Measurements from ENCODE around the gene TULP1. TPM values are rescaled to one million over a fixed set of nuclear protein-coding genes. Genes with fewer than 3 reads are reported as not detected.

The TULP1 gene
- total and polyA plus RNA-seq, 2 of the 4 experiments (the other 2 are of a cell fraction) = not detected

DNA sequence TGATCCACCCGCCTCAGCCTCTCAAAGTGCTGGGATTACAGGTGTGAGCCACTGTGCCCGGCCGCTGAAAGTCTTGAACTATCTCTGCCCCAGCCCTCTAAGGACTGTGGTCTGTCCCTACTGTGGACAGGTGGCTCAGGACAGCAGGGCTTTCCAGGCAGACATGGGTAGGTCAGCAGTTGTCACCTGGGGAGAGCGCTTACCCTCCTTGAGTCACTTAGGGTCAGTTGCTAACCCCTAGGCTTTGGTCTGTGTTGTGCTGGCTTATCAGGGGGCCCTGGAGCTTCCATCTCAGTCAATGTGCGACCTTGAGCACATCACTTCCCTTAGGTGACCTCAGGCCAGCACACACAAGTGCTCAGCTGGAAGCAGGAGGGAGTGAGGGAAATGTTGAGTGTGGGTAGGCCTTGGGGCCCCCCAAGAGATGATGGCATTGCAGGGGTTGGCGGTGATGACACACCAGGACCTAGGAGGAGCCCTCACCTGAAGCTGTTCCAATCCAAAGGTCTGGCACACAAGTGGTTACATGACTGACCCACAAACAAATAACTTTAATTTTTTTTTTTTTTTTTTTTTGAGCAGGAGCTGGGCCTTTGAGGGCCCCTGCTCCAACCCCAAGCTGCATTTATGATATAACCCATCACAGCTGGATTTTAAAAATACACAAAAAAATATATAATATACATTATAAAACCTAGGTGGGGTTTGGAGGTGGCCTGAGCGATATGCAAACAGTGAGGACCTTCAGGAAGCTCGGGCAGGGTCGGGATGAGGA lies 39.4 kb downstream of the TULP1 start (continued):
- TF ChIP-seq SMC3 (IDR thresholded peaks at IDR 0.05; ENCODE audit: low read depth, low read length) = no peak

DNA sequence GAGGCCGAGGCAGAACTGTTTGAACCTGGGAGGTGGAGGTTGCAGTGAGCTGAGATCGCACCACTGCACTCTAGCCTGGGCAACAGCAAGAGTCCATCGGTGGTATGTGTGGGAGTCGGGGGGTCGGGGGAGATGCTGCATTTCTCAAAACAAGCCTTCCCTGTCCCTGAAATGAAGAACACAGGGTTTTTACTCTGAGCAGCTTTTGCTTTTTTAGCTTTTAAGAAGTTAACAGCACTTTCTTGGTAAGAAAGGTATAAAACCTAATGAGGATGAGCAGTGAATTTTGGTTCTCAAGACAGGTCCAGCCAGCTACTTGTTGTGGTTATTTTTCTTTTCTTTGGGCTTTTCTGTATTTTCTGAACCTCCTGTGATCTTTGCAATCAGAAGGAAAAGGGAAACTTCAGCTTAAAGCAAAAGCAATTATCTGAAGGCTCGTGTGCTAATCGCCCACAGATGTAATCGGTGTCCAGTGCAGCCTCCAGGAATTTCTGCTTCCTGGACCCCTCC lies 40.8 kb downstream of the TULP1 start:
- ATAC-seq (ENCODE audit: low read depth) = no peak
- no peak overlapping the region for H2AK5ac ChIP-seq (ENCODE audit: low read depth, low read length)
- peak overlapping the region; percentile 32; the same call in 1 of the 2 replicates for H3K27ac ChIP-seq (ENCODE audit: insufficient read depth, low read length)
- POLR2A ChIA-PET (ENCODE audit: unreplicated experiment) = interaction anchor here (1.4 kb wide), 1 partner anchor 17 kb away, joined by 3 read pairs; no protein-coding TSS in a partner anchor
- peaks cover 57% of the 10 kb centered on the region for H3K36me3 ChIP-seq (ENCODE audit: control insufficient read depth, insufficient read depth, low read length)
- no peak overlapping the region for H3K56ac ChIP-seq (ENCODE audit: extremely low read depth, insufficient read depth, low read length)
- H3K4me2 ChIP-seq (ENCODE audit: low read depth, low read length) = no peak overlapping the region; the same call in 1 of the 2 replicates
- no peak overlapping the region for H2BK120ac ChIP-seq (ENCODE audit: low read depth, low read length)
- peak overlapping the region; percentile 11 for H2BK5ac ChIP-seq (ENCODE audit: low read depth, low read length, poor library complexity, severe bottlenecking)
- H2AFZ ChIP-seq (replicated peaks; ENCODE audit: low read length, poor library complexity) = no peak overlapping the region
- H3K18ac ChIP-seq (ENCODE audit: low read depth, low read length) = no peak overlapping the region
- H3K14ac ChIP-seq (replicated peaks; ENCODE audit: low read depth, low read length) = no peak overlapping the region
- in situ Hi-C loops (cut with MboI; ENCODE audit: low sequenced_read_pairs) = no loop called here
- no peak overlapping the region for H4K5ac ChIP-seq (ENCODE audit: low read depth, low read length)
- no peak overlapping the region for H2BK20ac ChIP-seq (ENCODE audit: low read depth, low read length)
- peak overlapping the region in 1 of 2 experiments; percentile 22; a peak in 1 of 4 replicates for H4K8ac ChIP-seq (ENCODE audit: low read depth in 2 of 2, low read length in 2 of 2)
- H3K9ac ChIP-seq (ENCODE audit: low read depth, low read length) = no peak overlapping the region
- no TSS peak for BruUV-seq (replicated peaks)
- H4K20me1 ChIP-seq (ENCODE audit: insufficient read depth, low read length) = peaks cover 71% of the 10 kb centered on the region
- DNase-seq = no peak
- CTCF ChIA-PET = no interaction called here
- intact Hi-C loops (cut with micrococcal nuclease) = loop anchor here (2.0 kb wide), 1 partner anchor 23 kb away; no protein-coding TSS in a partner anchor
- H2AK9ac ChIP-seq (replicated peaks; ENCODE audit: low read depth, low read length, poor library complexity) = no peak overlapping the region
- dilution Hi-C loops (cut with HindIII; ENCODE audit: low sequenced_read_pairs, unreplicated experiment) = no loop called here
- H3K4ac ChIP-seq (ENCODE audit: low read depth, low read length) = no peak overlapping the region
- H3K79me1 ChIP-seq (ENCODE audit: low read depth in 1 of 2, low read length in 2 of 2) = peaks cover 7 to 48% of the 10 kb centered on the region in 2 experiments; a peak in 3 of 4 replicates
- H3K27me3 ChIP-seq (ENCODE audit: control insufficient read depth, insufficient read depth, low read length) = no peaks in the 10 kb centered on the region
- H3K9me3 ChIP-seq (ENCODE audit: control insufficient read depth, insufficient read depth, low read length) = no peaks in the 10 kb centered on the region
- H4K91ac ChIP-seq (ENCODE audit: insufficient read depth, low read depth, low read length) = no peak overlapping the region
- H2BK15ac ChIP-seq (ENCODE audit: low read depth, low read length) = no peak overlapping the region
- H3K23ac ChIP-seq (ENCODE audit: low read depth, low read length) = no peak overlapping the region; the same call in 1 of the 2 replicates
- H3K9me1 ChIP-seq (ENCODE audit: insufficient read depth, low read length) = 0 out of 2 replicates have a peak, but pooled peaks cover 6% of the 10 kb centered on the region
- 70% methylated on average over 2 of the region's 8 CpGs; no CpG with 5 or more reads in 1 of the 2 experiments for WGBS, 2 experiments (ENCODE audit: extremely low coverage in 2 of 2, insufficient read length in 1 of 2)
- H3K4me1 ChIP-seq (ENCODE audit: control insufficient read depth, insufficient read depth, low read length) = peaks cover 10% of the 10 kb centered on the region
- H3K4me3 ChIP-seq (ENCODE audit: insufficient read depth, low read depth, low read length) = no peak overlapping the region
- TF ChIP-seq POLR2A (IDR thresholded peaks at IDR 0.05; ENCODE audit: low read depth, low read length) (no peak; the same call in 1 of the 2 replicates), MAZ (IDR thresholded peaks at IDR 0.05; ENCODE audit: borderline replicate concordance, low read depth, low read length) (no peak), RAD21 (IDR thresholded peaks at IDR 0.05; ENCODE audit: low read length) (no peak), CEBPB (IDR thresholded peaks at IDR 0.05; ENCODE audit: low read depth, low read length) (no peak), MXI1 (IDR thresholded peaks at IDR 0.05; ENCODE audit: borderline replicate concordance, low read depth, low read length) (no peak), RFX5 (IDR thresholded peaks at IDR 0.05; ENCODE audit: low read depth, low read length) (no peak), NFE2L2 (IDR thresholded peaks at IDR 0.05; ENCODE audit: low read depth, low read length) (no peak), BHLHE40 (IDR thresholded peaks at IDR 0.05; ENCODE audit: low read depth, low read length) (no peak), FOS (IDR thresholded peaks at IDR 0.05; ENCODE audit: low read depth, low read length) (no peak), MAFK (IDR thresholded peaks at IDR 0.05; ENCODE audit: low read depth, low read length) (no peak), SMC3 (IDR thresholded peaks at IDR 0.05; ENCODE audit: low read depth, low read length) (no peak), CHD1 (IDR thresholded peaks at IDR 0.05; ENCODE audit: low read depth, low read length) (no peak)
- TF ChIP-seq, protein P1, sequence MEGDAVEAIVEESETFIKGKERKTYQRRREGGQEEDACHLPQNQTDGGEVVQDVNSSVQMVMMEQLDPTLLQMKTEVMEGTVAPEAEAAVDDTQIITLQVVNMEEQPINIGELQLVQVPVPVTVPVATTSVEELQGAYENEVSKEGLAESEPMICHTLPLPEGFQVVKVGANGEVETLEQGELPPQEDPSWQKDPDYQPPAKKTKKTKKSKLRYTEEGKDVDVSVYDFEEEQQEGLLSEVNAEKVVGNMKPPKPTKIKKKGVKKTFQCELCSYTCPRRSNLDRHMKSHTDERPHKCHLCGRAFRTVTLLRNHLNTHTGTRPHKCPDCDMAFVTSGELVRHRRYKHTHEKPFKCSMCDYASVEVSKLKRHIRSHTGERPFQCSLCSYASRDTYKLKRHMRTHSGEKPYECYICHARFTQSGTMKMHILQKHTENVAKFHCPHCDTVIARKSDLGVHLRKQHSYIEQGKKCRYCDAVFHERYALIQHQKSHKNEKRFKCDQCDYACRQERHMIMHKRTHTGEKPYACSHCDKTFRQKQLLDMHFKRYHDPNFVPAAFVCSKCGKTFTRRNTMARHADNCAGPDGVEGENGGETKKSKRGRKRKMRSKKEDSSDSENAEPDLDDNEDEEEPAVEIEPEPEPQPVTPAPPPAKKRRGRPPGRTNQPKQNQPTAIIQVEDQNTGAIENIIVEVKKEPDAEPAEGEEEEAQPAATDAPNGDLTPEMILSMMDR (conservative IDR thresholded peaks at IDR 0.05; ENCODE audit: low read depth, low read length) = no peak
- TF ChIP-seq, protein P2, sequence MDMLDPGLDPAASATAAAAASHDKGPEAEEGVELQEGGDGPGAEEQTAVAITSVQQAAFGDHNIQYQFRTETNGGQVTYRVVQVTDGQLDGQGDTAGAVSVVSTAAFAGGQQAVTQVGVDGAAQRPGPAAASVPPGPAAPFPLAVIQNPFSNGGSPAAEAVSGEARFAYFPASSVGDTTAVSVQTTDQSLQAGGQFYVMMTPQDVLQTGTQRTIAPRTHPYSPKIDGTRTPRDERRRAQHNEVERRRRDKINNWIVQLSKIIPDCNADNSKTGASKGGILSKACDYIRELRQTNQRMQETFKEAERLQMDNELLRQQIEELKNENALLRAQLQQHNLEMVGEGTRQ (IDR thresholded peaks at IDR 0.05; ENCODE audit: low read depth, low read length) = no peak

Data from IMR-90 (cell line).